Cardiac septum (tissue), 1 donor: ENCODE results near the gene TTC12. TPM values are rescaled to one million over a fixed set of nuclear protein-coding genes. Genes with fewer than 3 reads are reported as not detected.

Experiments used
- DNase-seq: peaks from one replicate; pipeline ENCODE4 v3.0.0-alpha.2; 2020; ENCODE audit warnings: low spot score
- intact Hi-C: fragments of 100-400 bp; cut with DNase I; formaldehyde crosslinking; loops from one replicate; pipeline ENCODE4 v1.14.0; 2022
- total RNA-seq: library from RNA; stranded (reverse); fragmentation: NEBNext Ultra II Directional; extraction: Animal tissue kit (Norgen Biotek cat#: 25700); gene quantifications from one replicate; pipeline ENCODE4 v1.2.1, GENCODE V29; 2021
- donor health status: DM: no; HTN: no; CAD: no.

Gene TTC12
- total RNA-seq, 1 donor from 2014 or later: 12.0 TPM

- intact Hi-C loops: no loop called here
- DNase-seq: no peak
Observed at GRCh38 chr11:113393501-113393985, 79.2 kb downstream of the TTC12 start.

DNA sequence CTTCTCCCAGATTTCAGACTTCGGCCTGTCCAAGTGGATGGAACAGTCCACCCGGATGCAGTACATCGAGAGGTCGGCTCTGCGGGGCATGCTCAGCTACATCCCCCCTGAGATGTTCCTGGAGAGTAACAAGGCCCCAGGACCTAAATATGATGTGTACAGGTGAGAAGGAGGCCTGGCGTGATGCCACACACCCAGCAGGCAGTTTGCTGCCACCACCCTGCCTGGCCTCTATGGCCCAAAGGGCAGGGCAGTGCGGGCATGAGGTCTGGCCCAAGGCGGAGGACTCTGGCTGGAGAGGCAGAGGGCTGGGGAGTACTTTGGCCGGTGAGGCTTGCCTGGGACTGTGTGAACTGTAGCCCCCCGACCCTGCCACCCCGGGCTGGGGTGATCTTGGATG lies 80.5 kb downstream of the TTC12 start:
- DNase-seq: no peak
- intact Hi-C loops: no loop called here

- DNase-seq: no peak
- intact Hi-C loops: no loop called here
Observed at GRCh38 chr11:113395782-113396336, 81.5 kb downstream of the TTC12 start.

DNA sequence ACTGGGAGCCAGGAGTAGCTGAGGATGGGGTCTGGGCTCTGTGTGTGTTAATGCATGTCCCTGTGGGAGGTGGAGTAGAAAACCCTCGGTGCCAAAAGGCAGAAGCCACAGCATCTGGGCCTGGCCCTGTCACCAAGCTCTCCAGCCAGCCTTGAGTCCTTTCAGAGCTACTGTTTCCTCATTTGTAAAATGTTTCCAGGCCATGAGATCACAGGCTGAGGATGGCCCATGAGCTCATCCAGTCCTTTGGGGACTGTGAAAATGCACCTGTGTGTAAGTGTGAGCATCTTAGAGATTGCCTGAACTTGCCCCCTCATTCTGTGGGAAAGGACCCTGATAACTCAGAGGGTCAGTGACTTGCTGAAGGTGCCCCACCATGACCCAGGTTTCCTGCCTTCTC lies 82.3 kb downstream of the TTC12 start:
- no peak for DNase-seq
- intact Hi-C loops: no loop called here

DNA sequence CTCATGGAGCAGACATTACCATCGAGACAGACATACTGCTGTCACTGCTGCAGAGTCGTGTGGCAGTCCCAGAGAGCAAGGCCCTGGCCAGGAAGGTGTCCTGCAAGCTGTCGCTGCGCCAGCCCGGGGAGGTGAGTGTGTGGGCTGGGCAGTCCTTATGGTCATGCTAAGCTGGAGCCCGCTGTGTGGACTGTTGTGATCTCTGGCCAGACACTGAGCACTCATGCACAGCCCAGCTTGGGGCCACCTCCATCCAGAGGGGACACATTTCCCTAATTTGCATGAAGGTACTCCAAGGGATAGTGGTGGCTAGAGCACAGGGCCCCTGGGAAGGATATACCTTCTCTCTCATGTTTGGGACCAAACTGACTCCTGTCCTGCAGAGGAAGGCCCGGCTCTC lies 82.8 kb downstream of the TTC12 start:
- DNase-seq: peak; percentile 58
- intact Hi-C loops: no loop called here

DNA sequence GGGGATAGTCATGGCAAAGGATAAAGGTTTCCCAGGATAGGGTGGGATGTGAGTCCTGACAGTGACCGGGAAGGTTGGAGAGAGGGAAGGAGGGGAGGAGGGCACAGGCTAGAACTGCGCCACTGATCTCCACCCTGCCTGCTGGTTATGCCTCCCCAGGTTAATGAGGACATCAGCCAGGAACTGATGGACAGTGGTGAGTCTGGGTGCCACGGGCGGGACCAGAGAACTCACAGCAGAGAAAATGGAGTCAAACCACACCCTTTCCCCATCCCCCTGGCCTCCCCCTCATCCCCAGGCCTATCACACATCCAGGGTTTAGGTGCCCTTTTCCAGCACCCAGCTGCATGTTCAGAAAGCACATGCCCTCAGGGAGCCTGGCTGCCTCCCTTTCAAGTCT lies 83.4 kb downstream of the TTC12 start:
- intact Hi-C loops: no loop called here
- peak; percentile 60 for DNase-seq

GRCh38 chr11:113398669-113399430 lies 84.5 kb downstream of the TTC12 start:
- intact Hi-C loops: no loop called here
- DNase-seq: peak; percentile 67

- intact Hi-C loops: no loop called here
- DNase-seq: peak; percentile 68
Observed at GRCh38 chr11:113400631-113401230, 86.3 kb downstream of the TTC12 start.

- DNase-seq: peak; percentile 90
- intact Hi-C loops: no loop called here
Observed at GRCh38 chr11:113401718-113402117, 87.3 kb downstream of the TTC12 start.

DNA sequence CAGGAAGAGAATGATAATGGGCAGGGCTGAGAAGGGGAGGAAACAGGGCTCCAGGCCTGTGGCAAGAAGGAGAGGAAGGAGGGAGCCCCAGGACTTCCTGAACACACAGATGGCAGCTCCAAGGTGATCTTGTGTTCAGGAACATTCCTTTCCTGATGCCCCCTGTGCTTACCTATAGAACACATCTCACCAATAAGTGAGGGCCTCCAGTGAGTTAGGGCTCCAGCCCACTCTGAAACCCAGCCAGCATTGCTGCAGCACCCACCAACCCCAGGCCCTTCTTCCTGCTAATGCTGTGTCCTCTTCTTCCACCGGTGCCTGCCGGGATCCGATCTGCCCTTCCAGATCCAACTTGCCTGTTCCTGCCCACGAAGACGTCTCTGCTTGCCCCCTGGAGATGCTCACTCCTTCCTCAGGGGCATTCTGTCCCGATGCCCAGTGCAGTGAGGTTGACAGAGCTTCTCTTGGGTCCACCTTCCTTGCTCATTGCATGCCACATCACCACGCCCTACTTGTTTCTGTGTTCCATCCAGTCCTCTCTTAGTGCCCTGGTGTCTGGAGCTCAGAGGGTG lies 90.6 kb downstream of the TTC12 start:
- intact Hi-C loops: no loop called here
- DNase-seq: peak; percentile 57

DNA sequence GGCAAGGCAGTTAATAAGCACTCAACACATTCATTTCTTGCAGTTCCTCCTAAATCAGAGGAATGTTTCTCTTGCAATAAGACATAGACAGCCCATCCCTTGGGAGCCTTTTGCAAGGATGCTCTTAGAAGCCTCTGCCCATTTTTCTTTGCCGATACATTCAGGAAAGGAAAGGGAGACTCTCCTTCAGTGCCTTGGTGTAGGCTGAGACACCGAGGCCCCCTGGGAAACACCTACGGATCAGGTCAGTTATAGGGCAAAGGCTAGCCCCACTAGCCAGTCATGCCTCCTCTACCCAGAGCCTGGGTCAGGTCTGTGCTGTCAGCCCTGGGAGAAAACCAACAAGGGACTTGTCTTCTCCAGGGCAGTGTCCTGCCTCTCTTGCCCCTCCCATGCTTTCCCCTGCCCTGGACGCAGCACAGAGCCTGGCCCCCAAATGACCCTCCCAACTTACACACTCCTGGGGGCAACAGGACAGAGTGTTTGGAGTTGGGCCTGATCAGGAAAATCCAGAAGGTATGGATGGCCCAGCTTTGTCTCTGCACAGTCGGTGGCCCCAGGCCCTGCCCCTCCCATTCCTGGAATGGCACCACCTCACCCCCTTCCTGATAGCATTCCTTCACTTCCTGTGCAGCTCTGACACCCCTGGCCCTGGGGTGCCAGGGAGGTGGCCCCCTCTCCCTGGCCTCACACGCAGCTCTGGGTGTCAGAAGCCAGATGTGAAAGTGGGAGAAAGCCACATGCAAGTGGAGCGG lies 91.5 kb downstream of the TTC12 start:
- intact Hi-C loops: no loop called here
- DNase-seq: peak; percentile 41

DNA sequence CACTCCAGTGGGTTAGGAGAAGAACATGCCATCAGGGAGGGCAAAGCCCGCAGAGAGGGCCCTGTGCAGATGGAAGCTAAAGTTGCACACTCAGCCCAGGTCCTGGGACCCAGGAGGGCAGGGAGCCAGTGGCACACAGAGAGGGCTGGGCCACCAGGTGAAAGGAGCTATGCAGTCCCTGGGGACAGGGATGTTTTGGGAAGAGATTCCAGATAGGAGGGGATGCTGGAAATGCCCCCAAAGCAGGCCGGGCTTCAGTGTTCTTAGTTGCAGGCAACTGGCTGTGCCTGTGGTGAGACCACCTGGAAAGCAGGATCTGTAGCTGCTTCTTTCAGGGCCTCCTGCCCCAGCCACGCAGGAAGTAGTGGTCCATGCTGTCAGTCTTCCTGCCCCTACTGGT lies 92.8 kb downstream of the TTC12 start:
- intact Hi-C loops: no loop called here
- peak; percentile 63 for DNase-seq

DNA sequence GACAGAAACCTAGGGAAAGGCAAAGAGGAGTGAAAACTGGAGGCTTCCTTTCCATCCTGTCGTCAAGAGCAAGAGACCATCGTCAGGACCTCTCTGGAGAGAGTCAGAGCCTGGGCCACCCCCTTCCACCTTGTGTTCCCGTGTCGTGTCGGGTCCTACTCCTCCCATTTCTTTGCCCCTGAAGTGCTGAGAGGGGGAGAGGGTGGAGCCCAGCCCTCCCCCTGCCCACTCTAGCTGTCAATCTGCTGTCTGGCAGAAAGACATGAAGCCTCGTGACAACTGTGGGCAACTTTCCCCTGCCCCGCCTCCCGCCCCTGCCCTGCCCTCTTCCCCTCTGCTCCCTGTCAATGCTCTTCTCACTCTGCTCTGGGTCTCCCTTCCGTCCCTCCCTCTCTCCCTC lies 93.8 kb downstream of the TTC12 start:
- intact Hi-C loops: no loop called here
- peak; percentile 63 for DNase-seq

DNA sequence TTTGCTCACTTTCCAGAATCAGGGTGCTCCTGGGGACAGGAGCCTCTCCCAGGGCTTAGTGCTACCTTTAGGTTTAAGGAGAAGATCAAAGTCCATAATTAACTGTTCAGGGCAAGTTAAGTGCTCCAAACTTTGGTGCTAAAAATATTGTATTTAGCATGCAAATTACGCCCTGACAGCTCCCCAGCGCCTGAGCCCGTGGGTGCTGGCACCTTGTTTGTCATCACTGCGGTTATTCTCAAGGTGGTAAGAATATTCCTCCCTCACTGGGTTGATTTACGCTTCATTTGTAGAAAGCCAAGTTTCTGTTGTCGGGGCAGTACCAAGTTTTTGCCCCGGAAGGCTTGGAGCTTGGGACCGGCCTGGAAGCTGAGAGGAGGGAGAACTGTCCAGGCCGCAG lies 94.5 kb downstream of the TTC12 start:
- no peak for DNase-seq
- intact Hi-C loops: no loop called here

DNA sequence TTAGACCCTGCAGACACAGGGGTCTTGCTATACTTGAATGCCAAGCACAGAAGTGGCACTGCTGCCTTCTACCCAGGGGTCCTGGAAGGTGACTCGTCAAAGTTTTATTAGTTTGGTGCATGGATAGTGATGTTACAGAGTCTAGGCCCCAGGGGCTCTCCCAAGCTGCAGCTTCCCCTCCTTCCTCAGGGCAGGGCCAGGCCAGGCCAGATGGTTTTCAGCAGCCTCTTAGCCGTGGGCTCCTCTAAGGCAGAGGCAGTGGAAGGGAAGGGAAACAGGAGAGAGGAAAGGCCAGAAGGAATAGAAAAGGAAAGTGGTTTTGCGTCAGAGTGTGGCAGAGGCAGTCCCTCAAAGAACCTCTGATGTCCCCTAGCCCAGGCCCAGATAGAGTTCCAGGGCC lies 95.1 kb downstream of the TTC12 start:
- intact Hi-C loops: no loop called here
- DNase-seq: no peak

- intact Hi-C loops: no loop called here
- DNase-seq: no peak
Observed at GRCh38 chr11:113410414-113411135, 96.2 kb downstream of the TTC12 start.

- DNase-seq: no peak
Observed at GRCh38 chr11:113411536-113411935, 97.2 kb downstream of the TTC12 start.

GRCh38 chr11:113412675-113413074 lies 98.3 kb downstream of the TTC12 start:
- intact Hi-C loops: no loop called here
- DNase-seq: no peak

More at GRCh38 chr11:113411536-113411935, 97.2 kb downstream of the TTC12 start:
- intact Hi-C loops: no loop called here

DNA sequence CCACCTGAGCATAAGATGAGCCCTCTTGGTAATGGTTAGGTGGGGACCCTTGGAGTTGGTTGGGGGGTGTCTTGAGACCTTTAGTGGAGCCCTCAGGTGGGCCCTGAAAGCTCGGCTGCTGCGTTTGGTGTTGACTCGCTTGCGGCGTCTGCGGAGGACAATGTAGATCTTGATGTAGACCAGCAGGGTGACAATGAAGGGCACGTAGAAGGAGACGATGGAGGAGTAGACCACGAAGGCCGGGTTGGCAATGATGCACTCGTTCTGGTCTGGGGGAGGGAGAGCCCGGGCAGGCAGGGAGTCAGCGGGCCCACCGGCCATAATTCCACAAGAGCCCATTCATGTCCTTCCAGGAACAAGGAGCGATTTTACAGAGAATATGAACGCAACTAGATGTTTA lies 101.0 kb downstream of the TTC12 start:
- intact Hi-C loops: no loop called here

More for the DNA sequence above, 101.0 kb downstream of the TTC12 start:
- no peak for DNase-seq
